HK-2 (cell line): ENCODE data around the gene QKI.
A peak's percentile ranks its signal among the peaks of the same experiment; 100 is the strongest.

Source experiments
- DNase-seq: peaks from one replicate; pipeline ENCODE4 v3.0.0-alpha.2; 2018; ENCODE audit not compliant: unreplicated experiment

Gene QKI

DNA sequence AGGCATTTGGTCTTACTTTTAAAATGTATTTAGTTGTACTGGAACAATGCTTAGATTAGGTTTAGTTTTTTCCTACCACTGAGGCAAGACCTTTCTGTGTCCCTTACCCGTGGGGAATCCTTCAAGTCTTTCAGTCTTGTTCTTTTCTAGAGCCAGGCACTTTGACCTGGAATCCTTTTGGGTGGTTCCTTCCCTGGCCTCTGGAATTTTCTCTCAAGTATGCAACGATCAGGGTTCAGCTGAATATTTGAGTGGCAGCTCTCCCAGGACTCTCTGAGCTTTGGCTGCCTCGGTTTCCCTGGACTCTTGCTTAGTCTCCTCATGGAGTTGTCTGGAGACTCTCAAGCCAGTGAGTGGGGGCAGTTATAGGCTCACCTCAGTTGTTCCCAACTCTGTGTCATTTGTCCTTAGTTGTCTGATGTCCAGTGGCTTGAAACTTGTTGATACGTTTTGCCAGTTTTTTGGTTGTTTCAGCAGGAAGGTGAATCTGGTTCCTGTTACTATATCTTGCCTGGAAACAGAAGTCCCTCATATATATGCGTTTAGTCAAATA, 118.1 kb downstream of the QKI start:
- no peak for DNase-seq

DNA sequence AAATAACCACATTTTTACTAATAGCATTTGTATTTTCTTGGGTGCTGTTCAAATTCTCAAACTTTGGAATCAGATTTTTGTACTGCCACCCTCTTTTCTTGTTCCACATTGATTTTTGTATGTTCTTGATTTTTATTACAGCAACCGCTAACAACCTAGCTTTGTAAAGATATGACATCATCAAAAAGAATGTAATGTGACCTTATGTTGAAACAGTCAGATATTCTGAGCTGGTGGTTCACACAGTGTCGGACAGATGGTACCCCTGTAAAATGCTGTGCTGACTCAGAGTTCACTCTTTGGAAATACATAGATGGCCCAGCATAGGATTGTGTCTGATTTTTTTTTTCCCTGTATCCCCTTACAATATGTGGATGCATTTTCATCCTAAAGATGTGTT, 118.9 kb downstream of the QKI start:
- DNase-seq: no peak

DNA sequence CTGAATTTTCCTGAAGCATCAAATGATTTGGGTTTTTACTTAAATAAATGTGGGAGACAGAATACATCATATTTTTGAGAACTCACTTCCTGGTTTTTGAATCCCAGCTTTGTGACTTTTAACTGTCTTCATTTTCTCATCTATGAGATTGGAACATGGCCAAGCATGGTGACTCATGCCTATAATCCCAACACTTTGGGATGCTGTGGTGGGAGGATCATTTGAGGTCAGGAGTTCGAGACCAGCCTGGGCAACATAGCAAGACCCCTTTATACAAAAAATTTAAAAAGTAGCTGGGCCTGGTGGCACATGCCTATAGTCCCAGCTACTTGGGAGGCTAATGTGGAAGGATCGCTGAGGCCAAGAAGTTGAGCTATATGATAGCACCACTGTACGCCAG, 122.3 kb downstream of the QKI start:
- no peak for DNase-seq

DNA sequence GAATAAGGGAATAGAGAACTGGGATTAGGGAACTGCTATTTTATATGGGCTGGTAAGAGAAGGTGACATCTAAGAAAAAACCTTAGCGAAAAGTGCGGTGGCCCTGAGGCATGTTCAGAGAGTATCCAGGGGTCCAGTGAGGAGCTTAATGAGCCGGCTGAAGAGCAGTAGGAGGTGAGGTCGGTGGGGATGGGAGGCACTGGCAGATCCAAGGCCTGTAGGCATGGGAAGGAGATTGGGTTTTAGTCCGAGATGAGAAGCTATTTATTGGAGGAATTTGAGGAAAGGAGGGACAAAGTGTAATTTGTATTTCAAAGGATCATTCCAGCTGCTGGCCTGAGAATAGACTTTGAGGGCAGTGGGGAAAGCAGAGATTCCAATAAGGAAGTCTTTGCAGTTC, 123.8 kb downstream of the QKI start:
- DNase-seq: no peak

DNA sequence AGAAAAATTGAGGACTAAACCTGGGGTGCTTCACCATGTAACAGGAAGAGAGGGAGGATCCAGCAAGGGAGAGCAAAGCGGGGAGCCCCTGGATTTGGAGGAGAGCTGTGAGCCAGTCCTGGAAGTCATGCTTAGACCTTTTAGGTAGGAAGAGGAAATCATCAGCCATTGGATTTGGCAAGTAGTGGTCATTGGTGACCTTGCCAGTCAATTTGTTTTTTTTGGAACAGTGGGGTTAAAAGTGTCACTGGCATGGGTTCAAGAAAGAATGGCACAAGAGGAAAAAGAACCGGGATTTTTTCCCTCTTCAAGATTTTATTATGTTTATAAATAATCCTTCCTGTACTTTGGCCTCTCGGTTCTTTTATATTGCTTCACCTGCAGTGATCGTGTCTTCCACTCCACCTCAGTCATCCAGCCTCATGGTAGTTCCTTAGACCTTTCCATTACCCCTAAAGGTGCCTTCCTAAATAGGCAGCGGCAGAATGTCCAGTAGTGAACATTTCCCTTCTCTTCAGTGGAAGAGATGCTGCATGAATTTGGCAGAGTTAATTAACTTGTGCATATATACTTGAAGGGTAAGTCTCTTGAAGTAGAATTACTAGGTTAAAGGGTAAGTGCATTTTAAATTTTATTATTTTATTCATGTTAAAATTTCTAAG, 124.7 kb downstream of the QKI start:
- no peak for DNase-seq

DNA sequence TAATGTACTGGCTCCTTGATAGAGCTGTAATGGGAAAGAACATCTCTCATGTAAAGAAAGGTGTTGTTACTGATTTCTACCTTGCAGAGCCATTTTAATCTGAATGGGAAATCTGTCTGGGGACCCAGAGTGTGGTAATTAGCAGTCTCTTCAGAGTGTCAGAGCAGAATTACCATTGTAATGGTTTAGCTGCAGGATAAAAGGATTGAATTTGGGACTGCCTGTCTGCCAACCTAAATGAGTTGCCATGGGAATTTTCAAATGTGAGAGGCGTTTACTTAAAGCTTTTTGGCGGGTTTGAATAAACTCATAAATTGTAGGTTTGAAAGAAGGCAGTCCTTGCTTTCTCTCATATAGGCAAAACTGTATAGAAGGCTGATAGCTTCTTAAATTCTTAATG, 128.8 kb downstream of the QKI start:
- DNase-seq: no peak

DNA sequence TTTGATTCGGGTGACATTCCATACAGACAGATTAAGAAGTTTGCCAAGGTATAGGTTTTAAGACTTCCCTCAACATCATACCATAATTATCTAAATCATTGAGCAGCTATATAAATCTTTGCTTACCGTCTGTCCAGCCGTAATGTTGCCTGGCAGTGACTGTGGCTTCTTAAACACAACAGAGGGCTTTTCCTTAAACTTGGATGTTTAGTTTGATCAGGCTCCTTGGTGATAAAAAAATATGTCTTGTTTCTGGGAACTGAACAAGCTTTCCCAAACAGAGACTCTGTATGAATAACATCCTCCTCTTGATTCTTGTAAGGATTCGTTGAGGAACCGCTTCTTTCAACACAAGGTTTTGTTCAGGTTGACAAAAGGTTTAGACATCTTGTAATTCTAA, 130.9 kb downstream of the QKI start:
- no peak for DNase-seq

DNA sequence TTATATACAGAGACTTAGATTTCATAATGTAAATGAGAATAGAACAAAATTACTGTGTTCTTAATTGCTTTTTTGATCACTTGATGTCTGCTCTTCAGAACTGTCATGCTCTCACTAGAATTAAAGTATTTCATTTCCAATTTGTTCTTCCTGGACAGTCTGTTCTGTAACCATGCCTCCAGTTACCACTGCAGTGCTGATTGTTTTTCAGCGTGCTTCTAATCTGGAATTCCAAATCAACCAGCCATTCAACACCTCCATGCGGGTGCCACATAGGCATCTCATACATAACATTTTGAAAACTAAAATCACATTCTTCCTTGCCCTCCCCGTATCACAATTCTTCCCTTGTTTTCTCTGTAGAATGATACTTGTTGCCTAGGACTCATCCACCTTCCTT, 132.8 kb downstream of the QKI start:
- DNase-seq: no peak

DNA sequence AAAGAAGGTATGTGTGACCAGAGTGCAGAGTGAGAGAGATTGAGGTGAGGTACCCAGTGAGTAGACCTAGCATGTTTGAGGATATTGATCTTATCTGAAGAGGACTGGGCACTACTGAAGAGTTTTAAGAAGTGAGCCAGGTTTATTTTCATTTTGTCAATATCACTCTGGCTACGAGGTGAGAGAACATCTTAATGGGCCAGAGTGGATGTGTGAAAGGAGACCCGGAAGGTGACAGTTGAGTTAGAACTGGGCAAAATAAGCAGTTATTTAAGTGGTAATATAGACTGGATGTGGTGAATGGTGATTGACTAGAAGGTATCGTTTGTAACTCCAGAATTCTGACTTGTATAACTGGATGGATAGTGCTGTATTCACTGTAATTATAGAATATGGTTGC, 134.1 kb downstream of the QKI start:
- DNase-seq: no peak

DNA sequence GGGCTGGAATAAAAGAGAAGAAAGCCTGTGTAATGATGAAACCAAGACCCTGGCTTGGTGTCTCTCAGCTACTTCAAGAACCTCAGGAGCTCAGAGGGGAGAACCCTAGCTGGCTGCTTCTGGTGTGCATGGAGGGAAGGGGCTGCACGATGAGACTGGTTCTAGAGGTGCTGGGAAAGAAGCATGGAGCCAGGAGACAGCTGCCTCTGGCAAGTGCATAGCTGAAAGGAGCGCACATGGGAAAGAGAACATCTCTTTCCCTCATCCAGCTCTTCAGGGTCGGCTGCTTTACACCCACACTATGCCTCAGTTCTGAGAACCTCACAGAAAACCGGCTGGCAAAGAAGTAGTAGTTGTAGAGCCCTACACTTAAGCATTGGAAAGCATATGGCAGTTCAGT, 139.5 kb downstream of the QKI start:
- DNase-seq: no peak

DNA sequence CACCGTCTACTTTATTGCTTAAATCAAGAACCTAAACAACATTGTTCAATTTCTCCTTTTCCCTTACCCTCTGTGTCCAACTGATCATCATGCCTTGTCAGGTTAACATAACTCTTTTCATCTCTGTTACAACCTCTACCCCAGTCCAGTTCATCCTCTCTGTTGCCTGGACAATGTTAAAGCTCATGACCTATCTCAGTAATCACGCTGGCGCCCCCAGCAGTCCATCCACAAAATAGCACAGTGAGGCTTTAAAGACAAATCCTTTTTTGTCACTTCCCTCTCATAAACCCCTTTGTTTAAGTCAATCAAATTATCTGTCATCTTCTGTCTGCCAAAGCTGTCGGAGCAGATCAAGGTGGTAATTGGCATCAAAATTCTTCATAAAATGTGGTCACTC, 140.1 kb downstream of the QKI start:
- peak; percentile 38 for DNase-seq

DNA sequence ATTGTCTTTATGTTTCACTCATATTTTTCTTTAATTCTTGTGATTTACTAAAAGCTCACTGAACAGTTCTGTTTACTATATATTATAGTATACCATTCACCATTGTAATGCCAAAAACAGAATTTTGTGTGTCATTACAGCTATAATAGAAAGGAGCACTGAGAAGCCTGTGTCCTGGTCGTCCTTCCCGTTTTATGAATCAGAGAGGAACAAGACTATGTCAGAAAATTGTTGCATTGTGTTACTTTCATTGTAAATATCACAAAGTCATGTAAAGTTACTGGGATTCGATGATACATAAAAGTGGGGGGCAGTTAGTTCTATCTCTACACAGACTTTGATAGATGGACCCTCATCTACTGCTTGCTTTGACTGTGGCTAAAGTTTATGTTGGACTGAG, 145.1 kb downstream of the QKI start:
- DNase-seq: no peak

DNA sequence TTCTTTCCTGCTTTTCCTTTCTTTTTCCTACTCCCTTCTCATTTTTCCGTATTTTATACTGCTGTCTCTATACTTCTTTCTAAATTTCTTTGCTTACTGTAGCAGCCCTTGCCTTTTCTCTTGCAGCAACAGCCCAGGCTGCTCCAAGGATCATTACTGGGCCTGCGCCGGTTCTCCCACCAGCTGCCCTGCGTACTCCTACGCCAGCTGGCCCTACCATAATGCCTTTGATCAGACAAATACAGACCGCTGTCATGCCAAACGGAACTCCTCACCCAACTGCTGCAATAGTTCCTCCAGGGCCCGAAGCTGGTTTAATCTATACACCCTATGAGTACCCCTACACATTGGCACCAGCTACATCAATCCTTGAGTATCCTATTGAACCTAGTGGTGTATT, 148.8 kb downstream of the QKI start:
- DNase-seq: no peak

DNA sequence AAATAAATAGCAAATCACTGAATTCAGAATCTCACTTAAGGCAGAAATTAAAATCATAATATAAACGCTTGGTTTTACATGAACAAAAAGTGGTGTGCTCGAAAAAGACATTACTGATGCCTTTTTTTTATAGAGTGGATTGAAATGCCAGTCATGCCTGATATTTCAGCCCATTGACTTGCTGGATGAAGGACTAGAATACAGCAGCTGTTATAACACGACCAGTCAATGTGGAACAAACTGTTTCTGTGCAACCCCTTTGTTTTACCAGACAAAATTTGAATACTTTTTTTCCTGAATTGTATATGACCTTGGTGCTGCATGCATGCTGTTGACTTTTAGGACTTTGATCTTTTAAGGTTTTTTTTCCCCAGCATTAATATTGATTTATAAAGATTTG, 150.0 kb downstream of the QKI start:
- no peak for DNase-seq

DNA sequence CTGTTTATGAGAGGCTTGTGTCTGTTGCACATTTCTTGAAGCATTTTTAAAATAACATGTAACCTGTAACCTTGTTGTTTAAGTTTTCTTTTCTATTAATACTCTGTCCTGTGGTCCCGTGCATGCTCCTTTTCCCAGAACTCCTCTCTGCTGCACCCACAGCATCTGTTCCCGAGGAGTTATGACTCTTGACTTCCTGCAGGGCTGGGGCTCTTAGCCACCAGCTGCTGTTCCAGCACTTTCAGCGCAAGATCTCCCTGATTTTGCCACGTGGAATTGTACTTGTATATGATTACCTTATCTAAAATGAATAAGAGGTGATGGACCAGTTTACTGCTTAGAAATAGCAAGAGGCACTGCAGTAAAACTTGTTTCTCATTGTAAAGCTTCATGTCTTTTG, 150.6 kb downstream of the QKI start:
- no peak for DNase-seq

DNA sequence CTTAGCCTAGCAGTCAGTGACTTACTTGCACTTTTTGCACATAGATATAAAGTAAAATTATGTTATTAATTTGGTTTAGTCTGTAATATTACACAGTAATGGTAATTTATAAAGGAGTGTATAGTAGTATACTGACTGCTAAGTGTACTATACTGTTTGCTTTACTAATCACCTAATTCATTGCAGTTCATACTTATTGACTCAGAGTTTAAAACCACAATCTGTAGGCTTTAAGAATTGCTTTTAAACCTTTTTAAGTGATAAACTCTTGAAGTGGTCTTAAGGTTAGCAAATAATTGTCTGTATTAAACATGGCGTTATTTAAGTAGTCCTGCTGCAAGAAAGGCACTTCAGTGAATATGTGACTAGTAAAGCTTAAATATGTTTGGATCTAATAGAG, 151.5 kb downstream of the QKI start:
- no peak for DNase-seq

DNA sequence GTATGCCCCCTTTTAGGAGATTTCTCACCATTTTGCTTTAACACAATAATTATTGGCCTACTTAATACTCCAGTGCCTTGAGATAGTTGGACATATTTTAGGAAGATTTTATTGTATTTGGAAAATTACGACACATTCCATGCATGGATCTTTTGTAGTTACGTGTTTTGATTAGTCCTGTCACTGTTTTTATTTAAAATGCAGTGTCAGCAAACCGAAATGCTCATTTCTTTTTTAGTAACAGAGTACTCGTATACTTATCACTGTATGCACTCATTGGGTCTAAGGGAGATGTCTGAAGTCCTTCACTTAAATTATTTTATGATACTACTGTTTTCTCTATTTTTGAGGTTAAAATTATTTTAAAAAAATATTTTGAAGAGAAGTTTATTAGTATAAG, 153.8 kb downstream of the QKI start:
- DNase-seq: no peak

DNA sequence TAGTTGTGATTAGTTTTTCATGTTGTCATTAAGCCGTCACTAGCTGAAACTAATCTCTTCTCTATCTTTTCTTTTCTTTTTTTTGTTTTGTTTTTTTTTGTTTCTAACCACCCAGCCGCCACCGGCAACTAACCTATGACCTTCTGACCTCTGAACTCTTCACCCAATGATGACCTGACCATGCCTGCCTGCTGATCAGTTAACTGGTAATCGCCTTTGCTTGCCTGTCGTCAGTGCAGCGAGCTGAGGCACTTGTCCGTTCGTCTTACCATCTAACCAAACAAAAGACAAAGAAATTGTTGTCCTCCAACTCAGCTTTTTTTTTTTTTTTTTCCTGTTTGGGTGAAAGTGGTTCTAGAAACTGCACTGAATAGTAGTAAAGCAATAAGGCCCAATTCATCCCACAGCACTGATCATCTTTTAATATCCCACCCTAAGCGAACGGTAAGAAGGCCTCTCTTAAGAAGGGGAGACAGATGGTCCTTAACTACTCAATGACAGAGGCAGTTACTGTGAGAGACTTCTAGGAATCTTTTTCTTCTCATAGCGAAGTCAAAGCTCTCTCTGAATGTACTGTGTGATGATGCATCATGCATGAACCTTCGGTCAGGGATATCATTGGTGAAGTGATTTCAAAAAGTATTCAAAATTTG, 156.2 kb downstream of the QKI start:
- no peak for DNase-seq

DNA sequence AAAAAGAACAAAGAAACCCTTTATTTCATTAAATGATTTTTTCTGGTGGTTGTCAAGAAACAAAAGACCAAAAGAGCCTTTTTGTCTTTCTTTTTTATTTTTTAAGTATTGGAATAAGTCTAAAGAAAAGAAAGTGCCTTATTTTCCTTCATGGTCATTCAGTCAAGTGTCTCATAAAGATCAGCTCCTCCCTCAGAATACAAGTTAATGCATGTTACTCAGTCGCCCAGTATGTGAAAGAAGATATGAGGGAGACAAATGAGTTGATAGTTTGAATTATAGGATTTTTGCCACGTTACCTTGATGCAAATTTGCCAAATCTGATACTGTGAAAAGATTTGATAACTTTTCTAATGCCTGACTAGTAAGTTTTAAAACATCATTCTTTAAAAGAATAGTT, 157.2 kb downstream of the QKI start:
- DNase-seq: no peak

DNA sequence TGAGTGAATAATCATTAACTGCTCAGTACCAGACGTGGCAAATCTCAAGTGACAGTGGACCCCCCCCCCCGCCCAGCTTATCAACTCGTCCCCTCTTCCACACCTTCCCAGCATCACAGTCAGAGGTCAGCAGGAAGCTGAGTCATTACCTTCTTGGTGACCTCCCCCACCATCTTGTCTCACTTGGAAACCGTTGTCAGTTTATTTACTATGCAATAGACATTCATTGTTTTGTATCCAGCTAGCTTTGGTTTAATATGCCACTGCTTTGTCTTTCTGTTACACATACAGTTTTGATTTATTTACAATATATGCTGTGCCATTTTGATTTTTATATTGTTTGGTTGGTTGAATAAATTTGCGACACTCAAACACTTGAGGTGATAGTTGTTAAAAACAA, 158.1 kb downstream of the QKI start:
- peak; percentile 51 for DNase-seq

DNA sequence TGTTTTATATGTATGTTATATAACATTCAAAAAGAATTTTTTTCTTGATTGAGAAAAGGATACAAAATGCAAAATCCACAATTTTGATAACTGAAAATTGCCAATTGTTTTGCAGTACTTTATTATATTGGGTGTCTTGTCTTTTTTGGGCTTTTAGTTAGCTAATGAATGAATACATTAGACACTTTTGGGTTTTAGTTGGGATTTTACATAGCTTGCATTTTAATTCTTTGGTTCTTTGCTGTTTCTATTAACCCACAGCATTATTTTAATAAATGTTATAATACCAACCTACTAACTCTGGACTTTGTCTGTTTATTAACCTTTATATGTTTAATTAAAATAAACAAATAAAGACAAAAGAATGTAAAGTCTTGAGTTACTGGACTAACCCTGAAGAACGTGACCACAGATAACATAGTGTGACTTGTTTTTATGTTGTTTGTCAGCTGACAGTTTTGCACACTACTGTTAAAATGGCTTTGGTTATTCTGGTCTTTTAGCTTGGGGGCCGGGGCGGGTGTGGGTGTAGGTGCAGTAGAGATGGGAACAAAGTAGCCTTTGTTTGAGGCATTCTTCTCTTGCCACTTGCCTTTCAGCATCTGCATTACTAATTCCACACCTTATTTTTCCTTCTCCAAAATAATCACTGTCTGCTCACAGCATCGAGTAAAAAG, 159.1 kb downstream of the QKI start:
- DNase-seq: no peak

DNA sequence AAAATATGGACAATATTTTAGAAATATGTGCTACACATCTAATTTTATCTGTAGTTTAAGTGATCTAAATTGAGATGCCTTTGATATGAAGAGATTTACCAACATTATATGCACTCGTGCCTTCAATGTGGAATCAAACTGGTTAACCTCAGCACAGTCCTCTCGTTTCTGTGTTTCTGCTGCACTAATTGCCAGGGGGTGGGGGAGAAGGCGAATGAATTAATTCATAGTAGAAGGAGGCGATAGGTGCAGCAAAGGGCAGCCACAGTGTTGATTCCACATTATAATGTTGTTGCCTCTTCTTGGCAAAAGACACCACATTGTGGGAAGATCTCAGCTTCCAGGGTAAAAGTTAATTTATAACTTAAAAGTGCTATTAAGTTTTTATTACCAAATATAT, 161.6 kb downstream of the QKI start:
- DNase-seq: no peak

DNA sequence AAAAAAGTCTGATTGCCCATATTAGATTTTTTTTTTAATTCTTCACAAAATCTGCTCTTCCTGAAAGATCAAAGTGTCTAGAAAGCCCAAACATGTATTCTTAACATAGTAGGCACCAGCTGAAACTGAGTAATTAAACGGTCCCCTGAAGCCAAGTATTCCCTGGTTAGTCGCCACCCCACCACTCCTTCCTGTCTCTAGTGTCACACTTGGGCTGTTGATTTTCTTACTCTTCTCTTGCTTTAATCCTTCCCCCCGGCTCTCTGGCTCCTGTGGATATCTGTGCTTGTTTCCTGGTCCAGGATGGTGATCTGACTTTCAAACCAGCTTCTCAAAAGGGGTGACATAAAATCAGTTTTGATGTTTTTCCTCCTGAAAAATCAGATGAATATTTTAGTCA, 162.9 kb downstream of the QKI start:
- DNase-seq: no peak
